ENCODE measurements around the gene CYP24A1.

Gene CYP24A1

GRCh38 chr20:54173653-54174456, at the start of gene CYP24A1:
TSS of gene CYP24A1 (minus strand) at chr20:54173986. CDS start at chr20:54173579, 407 bp downstream.
- Histone ChIP-seq H3K4me1 (ENCODE audit: insufficient read depth, low read length) (no peaks in the 10 kb centered on the region), H3K27ac (ENCODE audit: low read depth, low read length) (no peak within 1 kb of the TSS), H3K9me3 (ENCODE audit: low read length) (no peaks in the 10 kb centered on the region), H3K27me3 (ENCODE audit: control insufficient read depth in 1 of 2, insufficient read depth in 2 of 2, low read length in 2 of 2) (peaks cover 29 to 55% of the 10 kb centered on the region in 2 donors), H3K9ac (ENCODE audit: low read length) (no peak within 1 kb of the TSS), H3K4me3 (ENCODE audit: low read depth in 1 of 2, low read length in 2 of 2) (no peak within 1 kb of the TSS), H3K36me3 (ENCODE audit: insufficient read depth, low read length) (no peaks in the 10 kb centered on the region)

- H3K36me3 ChIP-seq (ENCODE audit: insufficient read depth, low read length): peaks cover 3% of the 10 kb centered on the region
- H3K27me3 ChIP-seq (ENCODE audit: control insufficient read depth in 1 of 2, insufficient read depth in 2 of 2, low read length in 2 of 2): no peaks in the 10 kb centered on the region
- H3K4me1 ChIP-seq (ENCODE audit: insufficient read depth, low read length): no peaks in the 10 kb centered on the region
- no peak overlapping the region for H3K9ac ChIP-seq (ENCODE audit: low read length)
- H3K27ac ChIP-seq (ENCODE audit: low read depth, low read length): no peak overlapping the region
- no peaks in the 10 kb centered on the region for H3K9me3 ChIP-seq (ENCODE audit: low read length)
- no peak overlapping the region for H3K4me3 ChIP-seq (ENCODE audit: low read depth in 1 of 2, low read length in 2 of 2)
These were observed 49.5 kb upstream of the CYP24A1 start for GRCh38 chr20:54223285-54223684.

GRCh38 chr20:54221996-54222890, 48.5 kb upstream of the CYP24A1 start:
- H3K4me1 ChIP-seq (ENCODE audit: insufficient read depth, low read length): no peaks in the 10 kb centered on the region
- H3K36me3 ChIP-seq (ENCODE audit: insufficient read depth, low read length): peaks cover 3% of the 10 kb centered on the region
- H3K4me3 ChIP-seq (ENCODE audit: low read depth in 1 of 2, low read length in 2 of 2): no peak overlapping the region
- no peaks in the 10 kb centered on the region for H3K9me3 ChIP-seq (ENCODE audit: low read length)
- H3K27ac ChIP-seq (ENCODE audit: low read depth, low read length): no peak overlapping the region
- no peak overlapping the region for H3K9ac ChIP-seq (ENCODE audit: low read length)
- no peaks in the 10 kb centered on the region for H3K27me3 ChIP-seq (ENCODE audit: control insufficient read depth in 1 of 2, insufficient read depth in 2 of 2, low read length in 2 of 2)

- H3K9ac ChIP-seq (ENCODE audit: low read length): no peak overlapping the region
- no peak overlapping the region for H3K27ac ChIP-seq (ENCODE audit: low read depth, low read length)
- H3K9me3 ChIP-seq (ENCODE audit: low read length): no peaks in the 10 kb centered on the region
- no peaks in the 10 kb centered on the region for H3K27me3 ChIP-seq (ENCODE audit: control insufficient read depth in 1 of 2, insufficient read depth in 2 of 2, low read length in 2 of 2)
- no peaks in the 10 kb centered on the region for H3K4me1 ChIP-seq (ENCODE audit: insufficient read depth, low read length)
- H3K36me3 ChIP-seq (ENCODE audit: insufficient read depth, low read length): peaks cover 3% of the 10 kb centered on the region
- H3K4me3 ChIP-seq (ENCODE audit: low read depth in 1 of 2, low read length in 2 of 2): no peak overlapping the region
These were observed 47.6 kb upstream of the CYP24A1 start for GRCh38 chr20:54221353-54221752.

- Histone ChIP-seq H3K9me3 (ENCODE audit: low read length) (no peaks in the 10 kb centered on the region), H3K4me3 (ENCODE audit: low read depth in 1 of 2, low read length in 2 of 2) (no peak overlapping the region), H3K36me3 (ENCODE audit: insufficient read depth, low read length) (peaks cover 7% of the 10 kb centered on the region), H3K4me1 (ENCODE audit: insufficient read depth, low read length) (no peaks in the 10 kb centered on the region), H3K27ac (ENCODE audit: low read depth, low read length) (no peak overlapping the region), H3K9ac (ENCODE audit: low read length) (no peak overlapping the region), H3K27me3 (ENCODE audit: control insufficient read depth in 1 of 2, insufficient read depth in 2 of 2, low read length in 2 of 2) (no peaks in the 10 kb centered on the region)
These were observed 46.9 kb upstream of the CYP24A1 start for GRCh38 chr20:54220722-54221121.

- H3K4me3 ChIP-seq (ENCODE audit: low read depth in 1 of 2, low read length in 2 of 2): no peak overlapping the region
- no peaks in the 10 kb centered on the region for H3K27me3 ChIP-seq (ENCODE audit: control insufficient read depth in 1 of 2, insufficient read depth in 2 of 2, low read length in 2 of 2)
- peaks cover 7% of the 10 kb centered on the region for H3K36me3 ChIP-seq (ENCODE audit: insufficient read depth, low read length)
- H3K9ac ChIP-seq (ENCODE audit: low read length): no peak overlapping the region
- H3K27ac ChIP-seq (ENCODE audit: low read depth, low read length): no peak overlapping the region
- no peaks in the 10 kb centered on the region for H3K4me1 ChIP-seq (ENCODE audit: insufficient read depth, low read length)
- H3K9me3 ChIP-seq (ENCODE audit: low read length): no peaks in the 10 kb centered on the region
These were observed 46.1 kb upstream of the CYP24A1 start for GRCh38 chr20:54219751-54220426.

GRCh38 chr20:54218470-54218869, 44.7 kb upstream of the CYP24A1 start:
- no peaks in the 10 kb centered on the region for H3K9me3 ChIP-seq (ENCODE audit: low read length)
- no peaks in the 10 kb centered on the region for H3K27me3 ChIP-seq (ENCODE audit: control insufficient read depth in 1 of 2, insufficient read depth in 2 of 2, low read length in 2 of 2)
- no peaks in the 10 kb centered on the region for H3K4me1 ChIP-seq (ENCODE audit: insufficient read depth, low read length)
- peaks cover 7% of the 10 kb centered on the region for H3K36me3 ChIP-seq (ENCODE audit: insufficient read depth, low read length)
- no peak overlapping the region for H3K4me3 ChIP-seq (ENCODE audit: low read depth in 1 of 2, low read length in 2 of 2)
- H3K27ac ChIP-seq (ENCODE audit: low read depth, low read length): no peak overlapping the region
- H3K9ac ChIP-seq (ENCODE audit: low read length): no peak overlapping the region

- Histone ChIP-seq H3K36me3 (ENCODE audit: insufficient read depth, low read length) (peaks cover 7% of the 10 kb centered on the region), H3K27ac (ENCODE audit: low read depth, low read length) (no peak overlapping the region), H3K9me3 (ENCODE audit: low read length) (no peaks in the 10 kb centered on the region), H3K4me1 (ENCODE audit: insufficient read depth, low read length) (peaks cover 1% of the 10 kb centered on the region), H3K4me3 (ENCODE audit: low read depth in 1 of 2, low read length in 2 of 2) (no peak overlapping the region), H3K9ac (ENCODE audit: low read length) (no peak overlapping the region), H3K27me3 (ENCODE audit: control insufficient read depth in 1 of 2, insufficient read depth in 2 of 2, low read length in 2 of 2) (no peaks in the 10 kb centered on the region)
These were observed 44.0 kb upstream of the CYP24A1 start for GRCh38 chr20:54217762-54218161.

GRCh38 chr20:54215157-54215789, 41.5 kb upstream of the CYP24A1 start:
- no peak overlapping the region for H3K27ac ChIP-seq (ENCODE audit: low read depth, low read length)
- peaks cover 12% of the 10 kb centered on the region for H3K4me1 ChIP-seq (ENCODE audit: insufficient read depth, low read length)
- H3K27me3 ChIP-seq (ENCODE audit: control insufficient read depth in 1 of 2, insufficient read depth in 2 of 2, low read length in 2 of 2): no peaks in the 10 kb centered on the region
- H3K36me3 ChIP-seq (ENCODE audit: insufficient read depth, low read length): peaks cover 6% of the 10 kb centered on the region
- no peak overlapping the region for H3K9ac ChIP-seq (ENCODE audit: low read length)
- no peaks in the 10 kb centered on the region for H3K9me3 ChIP-seq (ENCODE audit: low read length)
- H3K4me3 ChIP-seq (ENCODE audit: low read depth in 1 of 2, low read length in 2 of 2): no peak overlapping the region

GRCh38 chr20:54214566-54214965, 40.8 kb upstream of the CYP24A1 start:
- Histone ChIP-seq H3K9ac (ENCODE audit: low read length) (no peak overlapping the region), H3K36me3 (ENCODE audit: insufficient read depth, low read length) (peaks cover 6% of the 10 kb centered on the region), H3K27me3 (ENCODE audit: control insufficient read depth in 1 of 2, insufficient read depth in 2 of 2, low read length in 2 of 2) (no peaks in the 10 kb centered on the region), H3K9me3 (ENCODE audit: low read length) (no peaks in the 10 kb centered on the region), H3K4me3 (ENCODE audit: low read depth in 1 of 2, low read length in 2 of 2) (no peak overlapping the region), H3K27ac (ENCODE audit: low read depth, low read length) (no peak overlapping the region), H3K4me1 (ENCODE audit: insufficient read depth, low read length) (peaks cover 19% of the 10 kb centered on the region)

GRCh38 chr20:54212871-54213270, 39.1 kb upstream of the CYP24A1 start:
- peaks cover 6% of the 10 kb centered on the region for H3K36me3 ChIP-seq (ENCODE audit: insufficient read depth, low read length)
- no peak overlapping the region for H3K9ac ChIP-seq (ENCODE audit: low read length)
- peaks cover 27% of the 10 kb centered on the region for H3K4me1 ChIP-seq (ENCODE audit: insufficient read depth, low read length)
- no peaks in the 10 kb centered on the region for H3K27me3 ChIP-seq (ENCODE audit: control insufficient read depth in 1 of 2, insufficient read depth in 2 of 2, low read length in 2 of 2)
- no peak overlapping the region for H3K4me3 ChIP-seq (ENCODE audit: low read depth in 1 of 2, low read length in 2 of 2)
- H3K27ac ChIP-seq (ENCODE audit: low read depth, low read length): no peak overlapping the region
- H3K9me3 ChIP-seq (ENCODE audit: low read length): no peaks in the 10 kb centered on the region

All from muscle layer of colon (tissue), 2 donors.